H1 (cell line): ENCODE measurements around the gene ARHGAP25.

Experiments
- CTCF ChIP-seq, 3 experiments: IDR thresholded peaks; 1 replicate in 2 of 3; 2 replicates in 1 of 3; pipeline versions ENCODE4 v1.5.1 to v1.6.1; 2011; ENCODE audit warnings: low read length in 3 of 3, mild to moderate bottlenecking in 3 of 3, inconsistent platforms in 2 of 3, low read depth in 1 of 3, moderate library complexity in 1 of 3; ENCODE audit not compliant: insufficient read depth in 1 of 3; ENCODE audit errors: control extremely low read depth in 1 of 3
- MAFK ChIP-seq: IDR thresholded peaks from 2 replicates; pipeline ENCODE4 v1.6.1; 2012; ENCODE audit warnings: low read depth, mild to moderate bottlenecking, improper control_type of control experiment, low read length
- POLR2A ChIP-seq, 2 experiments: IDR thresholded peaks; 1 replicate in 1 of 2; 2 replicates in 1 of 2; pipeline ENCODE4 v1.6.1; 2011; ENCODE audit warnings: low read depth in 2 of 2, low read length in 2 of 2, mild to moderate bottlenecking in 2 of 2; ENCODE audit errors: control extremely low read depth in 1 of 2
- YY1 ChIP-seq: IDR thresholded peaks from 2 replicates; pipeline ENCODE4 v1.6.1; 2011; ENCODE audit warnings: low read depth, mild to moderate bottlenecking, low read length

DNA sequence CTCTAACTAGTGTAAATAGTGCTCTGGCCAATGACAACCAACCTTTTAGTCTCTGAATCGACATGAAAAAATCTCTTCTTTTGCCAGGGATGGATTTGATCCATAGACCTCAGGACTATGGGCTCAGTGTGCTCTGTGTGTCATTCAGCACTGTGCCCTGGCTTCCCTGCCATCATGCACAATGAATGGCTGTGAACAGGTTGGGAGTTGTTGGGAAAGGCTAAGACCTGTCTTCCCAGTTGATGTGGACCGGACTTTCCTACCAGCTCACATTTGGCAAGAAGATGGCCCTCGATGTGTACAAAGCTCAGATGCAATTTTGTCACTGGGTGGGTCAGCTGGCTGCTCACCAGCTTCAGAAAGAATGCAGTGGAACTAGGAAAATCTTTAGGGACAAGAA, 26.0 kb upstream of the ARHGAP25 start:
- TF ChIP-seq POLR2A (IDR thresholded peaks at IDR 0.05; ENCODE audit: control extremely low read depth in 1 of 2, low read depth in 2 of 2, low read length in 2 of 2) (no peak), CTCF (IDR thresholded peaks at IDR 0.05; ENCODE audit: control extremely low read depth in 1 of 3, insufficient read depth in 1 of 3, low read depth in 1 of 3, low read length in 3 of 3) (no peak), YY1 (no peak), MAFK (no peak)
